ENCODE data around the gene TCF7L1. TPM values are rescaled to one million over a fixed set of nuclear protein-coding genes. Genes with fewer than 3 reads are reported as not detected.
A peak's percentile ranks its signal among the peaks of the same experiment; 100 is the strongest.

TCF7L1 gene
- total and polyA plus RNA-seq, 4 donors, result 12.3 to 21.5 (median 13.8) TPM

- Histone ChIP-seq H3K4me1 (ENCODE audit: control insufficient read depth in 5 of 5, insufficient read depth in 5 of 5, low read length in 5 of 5) (peaks cover 0 to 2% (median 0%) of the 10 kb centered on the region in 5 donors), H3K27me3 (ENCODE audit: control insufficient read depth in 3 of 3, insufficient read depth in 3 of 3, low read length in 2 of 3) (no peaks in the 10 kb centered on the region), H3K36me3 (ENCODE audit: control insufficient read depth in 4 of 4, insufficient read depth in 4 of 4, low read length in 4 of 4) (peaks cover 0 to 53% (median 26%) of the 10 kb centered on the region in 4 donors), H3K27ac (ENCODE audit: low read depth in 1 of 2, low read length in 1 of 2) (no peak overlapping the region), H3K9ac (ENCODE audit: insufficient read depth in 1 of 2, low read length in 2 of 2) (no peak overlapping the region), H3K9me3 (ENCODE audit: control insufficient read depth in 4 of 4, insufficient read depth in 3 of 4, low read length in 3 of 4) (no peaks in the 10 kb centered on the region), H3K4me3 (no peak overlapping the region)
- no peak for TF ChIP-seq CTCF (IDR thresholded peaks at IDR 0.05; ENCODE audit: control extremely low read depth, extremely low read depth)
- DNase-seq (no peak), ATAC-seq (ENCODE audit: insufficient read depth, low FRiP score) (no peak)
- 81 to 89% methylated on average over 3 of the region's 3 CpGs for WGBS, 2 donors
These were observed 214.4 kb downstream of the TCF7L1 start for GRCh38 chr2:85347599-85347998.

GRCh38 chr2:85353876-85354285 lies 220.7 kb downstream of the TCF7L1 start:
- WGBS, 2 donors, result 11 to 39% methylated on average over 16 of the region's 16 CpGs
- H3K4me3 ChIP-seq, result peak overlapping the region; percentile 75
- peak overlapping the region; percentile 83 to 84 for H3K27ac ChIP-seq (ENCODE audit: low read depth in 1 of 2, low read length in 1 of 2)
- H3K27me3 ChIP-seq (ENCODE audit: control insufficient read depth in 3 of 3, insufficient read depth in 3 of 3, low read length in 2 of 3), result no peaks in the 10 kb centered on the region
- peak; percentile 27 for ATAC-seq (ENCODE audit: insufficient read depth, low FRiP score)
- no peak for TF ChIP-seq CTCF (IDR thresholded peaks at IDR 0.05; ENCODE audit: control extremely low read depth, extremely low read depth)
- no peaks in the 10 kb centered on the region for H3K9me3 ChIP-seq (ENCODE audit: control insufficient read depth in 4 of 4, insufficient read depth in 3 of 4, low read length in 3 of 4)
- peak in 1 of 3 donors; percentile 38 for DNase-seq
- peaks cover 5 to 29% (median 18%) of the 10 kb centered on the region in 4 donors for H3K36me3 ChIP-seq (ENCODE audit: control insufficient read depth in 4 of 4, insufficient read depth in 4 of 4, low read length in 4 of 4)
- H3K9ac ChIP-seq (ENCODE audit: insufficient read depth in 1 of 2, low read length in 2 of 2), result peak overlapping the region in 1 of 2 donors; percentile 85
- H3K4me1 ChIP-seq (ENCODE audit: control insufficient read depth in 5 of 5, insufficient read depth in 5 of 5, low read length in 5 of 5), result peaks cover 0 to 27% (median 10%) of the 10 kb centered on the region in 5 donors

GRCh38 chr2:85354286-85355072 lies 221.3 kb downstream of the TCF7L1 start, which contains the start of the genes ELMOD3 and RETSAT:
Gene ELMOD3, plus strand, starts transcription at chr2:85354769. Its CDS starts 2,430 bp downstream, at chr2:85357199.
Gene RETSAT, minus strand, starts transcription at chr2:85354528. Its CDS starts 21 bp downstream, at chr2:85354507.
- Histone ChIP-seq H3K9ac (ENCODE audit: insufficient read depth in 1 of 2, low read length in 2 of 2) (peak within 1 kb of the TSS; percentile 86 to 96), H3K27me3 (ENCODE audit: control insufficient read depth in 3 of 3, insufficient read depth in 3 of 3, low read length in 2 of 3) (no peaks in the 10 kb centered on the region), H3K4me3 (peak within 1 kb of the TSS; percentile 85), H3K4me1 (ENCODE audit: control insufficient read depth in 5 of 5, insufficient read depth in 5 of 5, low read length in 5 of 5) (peaks cover 0 to 27% (median 10%) of the 10 kb centered on the region in 5 donors), H3K27ac (ENCODE audit: low read depth in 1 of 2, low read length in 1 of 2) (peak within 1 kb of the TSS; percentile 83 to 91), H3K36me3 (ENCODE audit: control insufficient read depth in 4 of 4, insufficient read depth in 4 of 4, low read length in 4 of 4) (peaks cover 5 to 24% (median 16%) of the 10 kb centered on the region in 4 donors), H3K9me3 (ENCODE audit: control insufficient read depth in 4 of 4, insufficient read depth in 3 of 4, low read length in 3 of 4) (no peaks in the 10 kb centered on the region)
- DNase-seq, result peak; percentile 98 to 100 (median 100)
- no peak for TF ChIP-seq CTCF (IDR thresholded peaks at IDR 0.05; ENCODE audit: control extremely low read depth, extremely low read depth)
- ATAC-seq (ENCODE audit: insufficient read depth, low FRiP score), result peak; percentile 98
- 0% methylated on average over 42 of the region's 42 CpGs for WGBS, 2 donors
